ENCODE results near the gene BIN1.
A peak's percentile ranks its signal among the peaks of the same experiment; 100 is the strongest.

DNA sequence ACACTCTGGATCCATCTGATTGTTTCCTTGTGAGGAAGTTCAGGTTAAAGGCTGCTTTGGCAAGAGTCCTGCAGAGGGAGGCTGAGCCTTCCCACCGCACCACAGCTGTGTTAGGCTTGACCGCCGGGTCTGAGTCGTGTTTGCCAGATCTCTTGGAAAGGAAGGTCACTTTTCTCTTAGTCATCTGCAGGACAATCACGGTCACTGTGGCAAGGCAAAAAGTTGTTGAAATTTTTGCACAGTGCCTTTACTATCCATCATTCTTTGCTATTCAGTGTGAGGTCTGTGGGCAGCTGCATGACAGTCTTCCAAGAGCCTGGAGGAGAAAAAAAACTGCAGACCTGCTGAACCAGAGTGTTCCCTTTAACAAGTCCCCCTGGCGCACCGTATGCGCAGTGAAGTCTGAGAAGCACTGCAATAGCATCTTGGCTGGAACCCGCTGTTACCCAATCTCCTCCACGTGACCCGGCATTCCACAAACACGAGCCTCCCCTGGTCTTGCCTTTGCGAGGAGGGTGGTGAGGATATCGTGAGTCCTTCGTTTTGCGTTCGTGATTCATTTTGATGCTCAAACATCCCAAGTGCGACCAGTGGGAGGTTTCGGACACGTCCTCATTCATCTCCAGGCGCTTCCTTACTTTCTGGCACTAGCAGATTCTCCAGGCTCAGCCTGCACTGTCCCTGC lies 23.0 kb downstream of the BIN1 start:
- TF ChIP-seq, protein P1, sequence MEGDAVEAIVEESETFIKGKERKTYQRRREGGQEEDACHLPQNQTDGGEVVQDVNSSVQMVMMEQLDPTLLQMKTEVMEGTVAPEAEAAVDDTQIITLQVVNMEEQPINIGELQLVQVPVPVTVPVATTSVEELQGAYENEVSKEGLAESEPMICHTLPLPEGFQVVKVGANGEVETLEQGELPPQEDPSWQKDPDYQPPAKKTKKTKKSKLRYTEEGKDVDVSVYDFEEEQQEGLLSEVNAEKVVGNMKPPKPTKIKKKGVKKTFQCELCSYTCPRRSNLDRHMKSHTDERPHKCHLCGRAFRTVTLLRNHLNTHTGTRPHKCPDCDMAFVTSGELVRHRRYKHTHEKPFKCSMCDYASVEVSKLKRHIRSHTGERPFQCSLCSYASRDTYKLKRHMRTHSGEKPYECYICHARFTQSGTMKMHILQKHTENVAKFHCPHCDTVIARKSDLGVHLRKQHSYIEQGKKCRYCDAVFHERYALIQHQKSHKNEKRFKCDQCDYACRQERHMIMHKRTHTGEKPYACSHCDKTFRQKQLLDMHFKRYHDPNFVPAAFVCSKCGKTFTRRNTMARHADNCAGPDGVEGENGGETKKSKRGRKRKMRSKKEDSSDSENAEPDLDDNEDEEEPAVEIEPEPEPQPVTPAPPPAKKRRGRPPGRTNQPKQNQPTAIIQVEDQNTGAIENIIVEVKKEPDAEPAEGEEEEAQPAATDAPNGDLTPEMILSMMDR (conservative IDR thresholded peaks at IDR 0.05; ENCODE audit: low read depth, low read length): 0 out of 2 replicates have a peak, but pooled peaks have one; percentile 18
- TF ChIP-seq SMC3 (IDR thresholded peaks at IDR 0.05; ENCODE audit: low read depth, low read length): peak; percentile 7; the same call in 1 of the 2 replicates
- TF ChIP-seq RFX5 (IDR thresholded peaks at IDR 0.05; ENCODE audit: low read depth, low read length): no peak
- peak; percentile 50; the same call in 1 of the 2 replicates for TF ChIP-seq POLR2A (IDR thresholded peaks at IDR 0.05; ENCODE audit: low read depth, low read length)
- TF ChIP-seq, protein P2, sequence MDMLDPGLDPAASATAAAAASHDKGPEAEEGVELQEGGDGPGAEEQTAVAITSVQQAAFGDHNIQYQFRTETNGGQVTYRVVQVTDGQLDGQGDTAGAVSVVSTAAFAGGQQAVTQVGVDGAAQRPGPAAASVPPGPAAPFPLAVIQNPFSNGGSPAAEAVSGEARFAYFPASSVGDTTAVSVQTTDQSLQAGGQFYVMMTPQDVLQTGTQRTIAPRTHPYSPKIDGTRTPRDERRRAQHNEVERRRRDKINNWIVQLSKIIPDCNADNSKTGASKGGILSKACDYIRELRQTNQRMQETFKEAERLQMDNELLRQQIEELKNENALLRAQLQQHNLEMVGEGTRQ (IDR thresholded peaks at IDR 0.05; ENCODE audit: low read depth, low read length): peak; percentile 99
- TF ChIP-seq BHLHE40 (IDR thresholded peaks at IDR 0.05; ENCODE audit: low read depth, low read length): peak; percentile 97
- TF ChIP-seq RAD21 (IDR thresholded peaks at IDR 0.05; ENCODE audit: low read length): peak; percentile 40; the same call in 1 of the 2 replicates
- TF ChIP-seq MAFK (IDR thresholded peaks at IDR 0.05; ENCODE audit: low read depth, low read length): no peak
- peak; percentile 42; the same call in 1 of the 2 replicates for TF ChIP-seq FOS (IDR thresholded peaks at IDR 0.05; ENCODE audit: low read depth, low read length)

Data from IMR-90 (cell line).